ENCODE data around the gene NEK11. TPM values are rescaled to one million over a fixed set of nuclear protein-coding genes. Genes with fewer than 3 reads are reported as not detected.

NEK11 gene
- polyA plus RNA-seq, 3 donors: 0.31 to 0.56 (median 0.43) TPM

DNA sequence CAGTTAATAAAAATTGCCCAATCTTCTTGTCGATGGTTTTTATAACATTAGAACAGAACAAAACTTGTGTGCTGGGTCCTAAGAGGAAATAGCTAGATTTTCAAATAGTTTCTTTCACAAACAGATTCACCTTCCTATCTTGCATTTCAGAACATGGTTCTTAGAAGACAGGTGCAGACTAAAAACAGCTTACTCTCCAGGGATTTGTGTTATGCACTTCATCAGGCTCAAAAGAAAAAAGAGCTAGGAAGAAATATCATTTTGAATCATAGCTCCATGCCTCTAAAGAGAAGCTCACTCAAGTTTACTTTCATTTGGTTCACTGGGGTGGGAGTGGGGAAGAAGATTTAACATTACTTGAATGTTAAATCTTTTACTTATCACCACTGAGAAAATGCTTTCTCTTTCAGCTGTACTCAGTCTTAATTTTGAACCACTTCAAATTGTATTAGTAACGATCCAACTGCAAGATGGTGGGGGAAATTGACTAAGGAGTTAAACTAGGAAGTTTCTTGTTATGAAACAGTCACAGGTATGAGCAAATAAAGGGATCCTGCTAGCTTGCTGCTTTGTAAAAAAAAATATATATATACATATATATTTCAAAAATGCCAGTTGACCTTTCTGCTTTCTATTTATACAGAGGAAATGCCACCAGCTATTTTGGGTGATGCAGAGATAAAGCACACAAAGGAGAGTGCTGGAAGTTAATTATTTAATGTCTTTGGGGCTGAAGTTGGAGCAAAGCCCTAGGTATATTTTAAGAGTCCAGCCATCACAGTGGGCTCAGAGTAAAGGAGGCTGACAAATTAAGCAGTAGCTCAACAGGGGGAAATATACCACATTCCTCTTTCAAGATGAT is 326.6 kb downstream of the NEK11 start:
- Histone ChIP-seq H3K9ac (ENCODE audit: insufficient read depth, low read length, poor library complexity, severe bottlenecking) (no peak overlapping the region), H3K9me3 (replicated peaks in 1 of 2; ENCODE audit: control insufficient read depth in 1 of 2, insufficient read depth in 1 of 2, low read length in 2 of 2) (no peaks in the 10 kb centered on the region), H4K20me1 (ENCODE audit: insufficient read depth, low read length) (peaks cover 22% of the 10 kb centered on the region), H3K27me3 (ENCODE audit: control insufficient read depth in 2 of 2, insufficient read depth in 2 of 2, low read length in 2 of 2) (no peaks in the 10 kb centered on the region), H3K4me3 (replicated peaks in 1 of 3; ENCODE audit: low read depth in 2 of 3, low read length in 3 of 3) (no peak overlapping the region), H2AFZ (ENCODE audit: insufficient read depth, low read depth, low read length, poor library complexity, severe bottlenecking) (no peak overlapping the region), H3K4me2 (replicated peaks; ENCODE audit: extremely low read depth, low read length, poor library complexity, severe bottlenecking) (no peak overlapping the region), H3K4me1 (ENCODE audit: control insufficient read depth in 1 of 2, insufficient read depth in 2 of 2, low read length in 2 of 2) (no peaks in the 10 kb centered on the region), H3K27ac (ENCODE audit: low read depth in 1 of 2, low read length in 2 of 2) (no peak overlapping the region), H3K79me2 (ENCODE audit: insufficient read depth, low read length) (no peaks in the 10 kb centered on the region), H3K36me3 (replicated peaks in 1 of 2; ENCODE audit: control insufficient read depth in 1 of 2, insufficient read depth in 2 of 2, low read length in 2 of 2) (peaks cover 0 to 28% of the 10 kb centered on the region in 2 donors)
- Mint-ChIP-seq H3K4me3 (no peak overlapping the region), H3K9me3 (peaks cover 0 to 1% (median 0%) of the 10 kb centered on the region in 7 donors), H3K27ac (peak overlapping the region in 2 of 7 donors; percentile 52 to 53), H3K4me1 (peaks cover 9% of the 10 kb centered on the region), H3K27me3 (ENCODE audit: low read depth in 3 of 3) (no peaks in the 10 kb centered on the region), H3K36me3 (peaks cover 23 to 39% of the 10 kb centered on the region in 2 donors)
- TF ChIP-seq, protein P1, sequence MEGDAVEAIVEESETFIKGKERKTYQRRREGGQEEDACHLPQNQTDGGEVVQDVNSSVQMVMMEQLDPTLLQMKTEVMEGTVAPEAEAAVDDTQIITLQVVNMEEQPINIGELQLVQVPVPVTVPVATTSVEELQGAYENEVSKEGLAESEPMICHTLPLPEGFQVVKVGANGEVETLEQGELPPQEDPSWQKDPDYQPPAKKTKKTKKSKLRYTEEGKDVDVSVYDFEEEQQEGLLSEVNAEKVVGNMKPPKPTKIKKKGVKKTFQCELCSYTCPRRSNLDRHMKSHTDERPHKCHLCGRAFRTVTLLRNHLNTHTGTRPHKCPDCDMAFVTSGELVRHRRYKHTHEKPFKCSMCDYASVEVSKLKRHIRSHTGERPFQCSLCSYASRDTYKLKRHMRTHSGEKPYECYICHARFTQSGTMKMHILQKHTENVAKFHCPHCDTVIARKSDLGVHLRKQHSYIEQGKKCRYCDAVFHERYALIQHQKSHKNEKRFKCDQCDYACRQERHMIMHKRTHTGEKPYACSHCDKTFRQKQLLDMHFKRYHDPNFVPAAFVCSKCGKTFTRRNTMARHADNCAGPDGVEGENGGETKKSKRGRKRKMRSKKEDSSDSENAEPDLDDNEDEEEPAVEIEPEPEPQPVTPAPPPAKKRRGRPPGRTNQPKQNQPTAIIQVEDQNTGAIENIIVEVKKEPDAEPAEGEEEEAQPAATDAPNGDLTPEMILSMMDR (IDR thresholded peaks at IDR 0.05): no peak
- no CpG with 5 or more reads among the region's 2 CpGs for WGBS (ENCODE audit: insufficient coverage)
- intact Hi-C loops (cut with micrococcal nuclease): no loop called here
- no peak for DNase-seq

DNA sequence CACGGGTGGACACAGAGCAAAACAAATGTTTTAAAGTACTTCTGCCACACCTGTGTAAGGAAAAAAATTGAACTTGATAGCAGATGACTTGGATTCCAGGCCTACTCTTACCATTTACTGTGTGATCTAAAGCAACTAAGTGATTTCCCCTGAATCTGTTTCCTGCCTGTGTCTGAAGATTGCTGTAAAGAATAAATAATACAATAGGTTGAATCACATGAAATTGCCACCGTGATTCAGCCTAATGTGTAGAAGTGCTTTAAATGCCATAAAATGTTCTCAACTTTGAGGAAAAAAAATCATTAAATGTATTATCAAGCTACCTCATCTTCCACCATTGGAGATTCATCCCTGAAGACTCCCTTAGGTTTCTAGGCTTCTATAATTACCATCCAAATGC is 327.3 kb downstream of the NEK11 start:
- no peak for DNase-seq
- Histone ChIP-seq H3K36me3 (replicated peaks in 1 of 2; ENCODE audit: control insufficient read depth in 1 of 2, insufficient read depth in 2 of 2, low read length in 2 of 2) (peaks cover 0 to 28% of the 10 kb centered on the region in 2 donors), H3K79me2 (ENCODE audit: insufficient read depth, low read length) (no peaks in the 10 kb centered on the region), H4K20me1 (ENCODE audit: insufficient read depth, low read length) (peaks cover 22% of the 10 kb centered on the region), H3K9me3 (replicated peaks in 1 of 2; ENCODE audit: control insufficient read depth in 1 of 2, insufficient read depth in 1 of 2, low read length in 2 of 2) (no peaks in the 10 kb centered on the region), H3K27ac (ENCODE audit: low read depth in 1 of 2, low read length in 2 of 2) (no peak overlapping the region), H3K27me3 (ENCODE audit: control insufficient read depth in 2 of 2, insufficient read depth in 2 of 2, low read length in 2 of 2) (no peaks in the 10 kb centered on the region), H3K4me2 (replicated peaks; ENCODE audit: extremely low read depth, low read length, poor library complexity, severe bottlenecking) (no peak overlapping the region), H3K9ac (ENCODE audit: insufficient read depth, low read length, poor library complexity, severe bottlenecking) (no peak overlapping the region), H3K4me1 (ENCODE audit: control insufficient read depth in 1 of 2, insufficient read depth in 2 of 2, low read length in 2 of 2) (no peaks in the 10 kb centered on the region), H3K4me3 (replicated peaks in 1 of 3; ENCODE audit: low read depth in 2 of 3, low read length in 3 of 3) (no peak overlapping the region), H2AFZ (ENCODE audit: insufficient read depth, low read depth, low read length, poor library complexity, severe bottlenecking) (no peak overlapping the region)
- Mint-ChIP-seq H3K4me1 (peaks cover 9% of the 10 kb centered on the region), H3K27me3 (ENCODE audit: low read depth in 3 of 3) (no peaks in the 10 kb centered on the region), H3K9me3 (peaks cover 0 to 1% (median 0%) of the 10 kb centered on the region in 7 donors), H3K4me3 (no peak overlapping the region), H3K36me3 (peaks cover 23 to 37% of the 10 kb centered on the region in 2 donors), H3K27ac (no peak overlapping the region)
- WGBS (ENCODE audit: insufficient coverage): no CpG with 5 or more reads among the region's 2 CpGs
- intact Hi-C loops (cut with micrococcal nuclease): no loop called here
- TF ChIP-seq, protein P1 (IDR thresholded peaks at IDR 0.05): no peak
